ENCODE data around the gene KCNJ13.

KCNJ13 gene

GRCh38 chr2:232776435-232776834 lies at the start of gene KCNJ13:
Gene KCNJ13 (minus strand): TSS chr2:232776565. CDS start chr2:232771362, 5,203 bp downstream.
- no peak for DNase-seq (ENCODE audit: low read depth in 3 of 3)

GRCh38 chr2:232817756-232818155 lies 41.4 kb upstream of the KCNJ13 start:
- no peak for DNase-seq (ENCODE audit: low read depth in 3 of 3)

- no peak for DNase-seq (ENCODE audit: low read depth in 3 of 3)
Measured at GRCh38 chr2:232816657-232817056, 40.3 kb upstream of the KCNJ13 start.

- DNase-seq (ENCODE audit: low read depth in 3 of 3), result no peak
Measured at GRCh38 chr2:232815569-232815968, 39.2 kb upstream of the KCNJ13 start.

GRCh38 chr2:232810444-232810843 lies 34.1 kb upstream of the KCNJ13 start:
- no peak for DNase-seq (ENCODE audit: low read depth in 3 of 3)

GRCh38 chr2:232809349-232810124 lies 33.2 kb upstream of the KCNJ13 start:
- DNase-seq (ENCODE audit: low read depth in 3 of 3), result no peak

GRCh38 chr2:232802091-232802490 lies 25.7 kb upstream of the KCNJ13 start:
- no peak for DNase-seq (ENCODE audit: low read depth in 3 of 3)

GRCh38 chr2:232800166-232800565 lies 23.8 kb upstream of the KCNJ13 start:
- DNase-seq (ENCODE audit: low read depth in 3 of 3), result no peak

GRCh38 chr2:232798187-232798586 lies 21.8 kb upstream of the KCNJ13 start:
- DNase-seq (ENCODE audit: low read depth in 3 of 3), result no peak

- no peak for DNase-seq (ENCODE audit: low read depth in 3 of 3)
Measured at GRCh38 chr2:232795920-232796319, 19.6 kb upstream of the KCNJ13 start.

GRCh38 chr2:232794981-232795380 lies 18.6 kb upstream of the KCNJ13 start:
- DNase-seq (ENCODE audit: low read depth in 3 of 3), result no peak

- DNase-seq (ENCODE audit: low read depth in 3 of 3), result no peak
Measured at GRCh38 chr2:232793271-232793670, 16.9 kb upstream of the KCNJ13 start.

- no peak for DNase-seq (ENCODE audit: low read depth in 3 of 3)
Measured at GRCh38 chr2:232791518-232791917, 15.2 kb upstream of the KCNJ13 start.

- no peak for DNase-seq (ENCODE audit: low read depth in 3 of 3)
Measured at GRCh38 chr2:232789082-232789481, 12.7 kb upstream of the KCNJ13 start.

- no peak for DNase-seq (ENCODE audit: low read depth in 3 of 3)
Measured at GRCh38 chr2:232787806-232788205, 11.4 kb upstream of the KCNJ13 start.

- no peak for DNase-seq (ENCODE audit: low read depth in 3 of 3)
Measured at GRCh38 chr2:232783278-232783677, 6.9 kb upstream of the KCNJ13 start.

- DNase-seq (ENCODE audit: low read depth in 3 of 3), result peak; percentile 8 to 19 (median 8)
Measured at GRCh38 chr2:232781765-232782164, 5.4 kb upstream of the KCNJ13 start.

- no peak for DNase-seq (ENCODE audit: low read depth in 3 of 3)
Measured at GRCh38 chr2:232779934-232780333, 3.6 kb upstream of the KCNJ13 start.

- DNase-seq (ENCODE audit: low read depth in 3 of 3), result no peak
Measured at GRCh38 chr2:232779465-232779864, 3.1 kb upstream of the KCNJ13 start.

GRCh38 chr2:232777276-232777675 lies 911 bp upstream of the KCNJ13 start:
- DNase-seq (ENCODE audit: low read depth in 3 of 3), result no peak

GRCh38 chr2:232773815-232774214 lies 2.5 kb downstream of the KCNJ13 start:
- DNase-seq (ENCODE audit: low read depth in 3 of 3), result no peak

- no peak for DNase-seq (ENCODE audit: low read depth in 3 of 3)
Measured at GRCh38 chr2:232772531-232772930, 3.8 kb downstream of the KCNJ13 start.

- DNase-seq (ENCODE audit: low read depth in 3 of 3), result no peak
Measured at GRCh38 chr2:232771870-232772269, 4.5 kb downstream of the KCNJ13 start.

- DNase-seq (ENCODE audit: low read depth in 3 of 3), result no peak
Measured at GRCh38 chr2:232770207-232770606, 6.2 kb downstream of the KCNJ13 start.

Data from stimulated activated CD4-positive, alpha-beta T cell treated with anti-CD3 and anti-CD28 coated beads, TNF-alpha, amount 100 ng/mL, for 24 hours (primary cell).